DOHH2 (cell line): Measurements from ENCODE around the gene PPFIA2.

Source experiments
- CTCF ChIP-seq: fragments of 200-600 bp; sonication (generic); IDR thresholded peaks from one replicate; pipeline ENCODE4 v1.5.1; 2014; ENCODE audit warnings: antibody characterized with exemption, mild to moderate bottlenecking, low read depth, low read length; ENCODE audit not compliant: poor library complexity, severe bottlenecking
- EZH2phosphoT487 ChIP-seq: fragments of 200-600 bp; sonication (generic); IDR thresholded peaks from 2 replicates; pipeline ENCODE4 v1.6.1; 2017; ENCODE audit warnings: borderline replicate concordance, mild to moderate bottlenecking, antibody characterized with exemption, low read length, moderate library complexity, mixed read lengths

DNA sequence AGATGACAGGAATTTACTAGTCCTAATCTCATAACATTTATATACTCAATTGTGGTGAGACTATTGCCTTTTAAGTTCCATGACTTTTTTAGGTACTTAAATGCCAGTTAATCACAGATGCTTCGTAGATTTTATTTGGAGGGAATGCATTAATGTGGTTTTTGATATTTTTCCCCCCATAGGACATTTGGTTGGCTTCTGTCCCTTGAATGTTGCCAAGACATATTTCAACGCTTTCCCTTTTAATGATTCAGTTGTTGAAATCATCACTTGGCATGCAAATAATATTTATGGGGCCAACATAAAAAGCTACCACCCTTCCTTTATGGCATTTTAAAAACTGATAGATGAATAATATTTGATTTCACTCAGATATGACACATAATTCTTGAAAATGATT is 509.2 kb downstream of the PPFIA2 start:
- no peak for TF ChIP-seq CTCF
- no peak for TF ChIP-seq EZH2phosphoT487
